ENCODE measurements around the gene FAM3D. TPM values are rescaled to one million over a fixed set of nuclear protein-coding genes. Genes with fewer than 3 reads are reported as not detected.

The FAM3D gene
- total RNA-seq, 1 donor from 2014 or later: 5.8 TPM

- H3K4me3 ChIP-seq: no peak overlapping the region
- H3K4me1 ChIP-seq: no peaks in the 10 kb centered on the region
- no peaks in the 10 kb centered on the region for H3K27me3 ChIP-seq (ENCODE audit: low read depth)
- ATAC-seq (no peak), DNase-seq (no peak)
- H3K36me3 ChIP-seq: no peaks in the 10 kb centered on the region
- H3K27ac ChIP-seq: no peak overlapping the region
- intact Hi-C loops (cut with DNase I): no loop called here
- TF ChIP-seq CTCF (IDR thresholded peaks at IDR 0.05): no peak
- H3K9me3 ChIP-seq: no peaks in the 10 kb centered on the region
Observed at GRCh38 chr3:58658508-58658907, 8.1 kb downstream of the FAM3D start.

GRCh38 chr3:58657571-58658141 lies 8.9 kb downstream of the FAM3D start:
- no peak for TF ChIP-seq CTCF (IDR thresholded peaks at IDR 0.05)
- Histone ChIP-seq H3K9me3 (no peaks in the 10 kb centered on the region), H3K4me1 (no peaks in the 10 kb centered on the region), H3K36me3 (no peaks in the 10 kb centered on the region), H3K27me3 (ENCODE audit: low read depth) (no peaks in the 10 kb centered on the region), H3K4me3 (no peak overlapping the region), H3K27ac (no peak overlapping the region)
- intact Hi-C loops (cut with DNase I): no loop called here
- ATAC-seq (peak in 1 of 2 donors; percentile 35), DNase-seq (no peak)

GRCh38 chr3:58657036-58657520 lies 9.5 kb downstream of the FAM3D start:
- H3K4me3 ChIP-seq: no peak overlapping the region
- no peak for DNase-seq

GRCh38 chr3:58656631-58657030 lies 9.9 kb downstream of the FAM3D start:
- intact Hi-C loops (cut with DNase I): no loop called here
- ATAC-seq: no peak
- Histone ChIP-seq H3K36me3 (no peaks in the 10 kb centered on the region), H3K27me3 (ENCODE audit: low read depth) (no peaks in the 10 kb centered on the region), H3K27ac (no peak overlapping the region), H3K4me1 (no peaks in the 10 kb centered on the region), H3K4me3 (no peak overlapping the region), H3K9me3 (no peaks in the 10 kb centered on the region)
- no peak for TF ChIP-seq CTCF (IDR thresholded peaks at IDR 0.05)
- no peak for DNase-seq

More at GRCh38 chr3:58657036-58657520, 9.5 kb downstream of the FAM3D start:
- intact Hi-C loops (cut with DNase I): no loop called here
- TF ChIP-seq CTCF (IDR thresholded peaks at IDR 0.05): no peak
- H3K4me1 ChIP-seq: no peaks in the 10 kb centered on the region
- no peak overlapping the region for H3K27ac ChIP-seq
- no peaks in the 10 kb centered on the region for H3K9me3 ChIP-seq
- H3K36me3 ChIP-seq: no peaks in the 10 kb centered on the region
- H3K27me3 ChIP-seq (ENCODE audit: low read depth): no peaks in the 10 kb centered on the region
- ATAC-seq: no peak

- no peak overlapping the region for H3K4me3 ChIP-seq
- no peak for ATAC-seq
- no peak for DNase-seq
- H3K27me3 ChIP-seq (ENCODE audit: low read depth): no peaks in the 10 kb centered on the region
- H3K36me3 ChIP-seq: no peaks in the 10 kb centered on the region
- H3K9me3 ChIP-seq: no peaks in the 10 kb centered on the region
- TF ChIP-seq CTCF (IDR thresholded peaks at IDR 0.05): no peak
- no peak overlapping the region for H3K27ac ChIP-seq
- intact Hi-C loops (cut with DNase I): no loop called here
- H3K4me1 ChIP-seq: no peaks in the 10 kb centered on the region
Observed at GRCh38 chr3:58654466-58654865, 12.1 kb downstream of the FAM3D start.

Data from lower lobe of right lung (tissue), 2 donors.